ENCODE results near the gene MUCL3.
"Not testable (repeated sequence)": the region's sequence is repeated elsewhere in the genome, so short reads cannot be mapped to it uniquely, and the experiment has no call there.

The MUCL3 gene

GRCh38 chr6:30983439-30983838, 42.7 kb downstream of the MUCL3 start, which contains the start of gene MUC21:
Gene MUC21 (plus strand): TSS chr6:30983718. CDS start chr6:30983959, 241 bp downstream.
- Mint-ChIP-seq H3K4me3 (no peak within 1 kb of the TSS), H3K27ac (peak within 1 kb of the TSS in 1 of 2 donors; percentile 13), H3K4me1 (ENCODE audit: low read depth in 2 of 2) (peaks cover 0 to 2% of the 10 kb centered on the region in 2 donors), H3K27me3 (peaks cover 42 to 73% of the 10 kb centered on the region in 2 donors), H3K36me3 (ENCODE audit: insufficient read depth) (no peaks in the 10 kb centered on the region), H3K9me3 (no peaks in the 10 kb centered on the region)
- no peak for DNase-seq
- no peak for ATAC-seq (replicated peaks)

DNA sequence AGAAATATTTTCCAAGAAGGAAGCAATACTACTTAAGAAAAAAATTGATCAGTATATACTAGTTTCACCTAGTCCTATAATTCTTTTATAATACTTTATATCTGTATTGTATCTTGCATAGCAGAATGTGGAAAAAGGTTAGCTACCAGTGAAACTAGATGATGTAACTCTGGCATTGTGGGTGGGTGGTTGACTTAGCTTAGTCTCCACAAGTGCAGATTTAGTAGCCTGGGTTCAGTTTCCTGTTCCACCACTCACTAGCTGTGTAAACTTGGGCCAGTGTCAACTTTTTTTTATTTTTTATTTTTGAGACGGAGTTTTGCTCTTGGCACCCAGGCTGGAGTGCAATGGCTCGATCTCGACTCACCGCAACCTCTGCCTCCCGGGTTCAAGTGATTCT, 44.7 kb downstream of the MUCL3 start:
- Mint-ChIP-seq H3K36me3 (ENCODE audit: insufficient read depth) (no peaks in the 10 kb centered on the region), H3K4me3 (no peak overlapping the region), H3K27ac (no peak overlapping the region), H3K9me3 (no peaks in the 10 kb centered on the region), H3K4me1 (ENCODE audit: low read depth in 2 of 2) (peaks cover 6 to 8% of the 10 kb centered on the region in 2 donors), H3K27me3 (peaks cover 30 to 60% of the 10 kb centered on the region in 2 donors)
- ATAC-seq (replicated peaks) (no peak), DNase-seq (no peak)

- DNase-seq (no peak), ATAC-seq (replicated peaks) (no peak)
- peaks cover 27 to 42% of the 10 kb centered on the region in 2 donors for H3K27me3 Mint-ChIP-seq
- H3K36me3 Mint-ChIP-seq (ENCODE audit: insufficient read depth) = no peaks in the 10 kb centered on the region
- H3K27ac Mint-ChIP-seq = no peak overlapping the region
- H3K4me1 Mint-ChIP-seq (ENCODE audit: low read depth in 2 of 2) = peaks cover 10 to 12% of the 10 kb centered on the region in 2 donors
- no peak overlapping the region for H3K4me3 Mint-ChIP-seq
- H3K9me3 Mint-ChIP-seq = no peaks in the 10 kb centered on the region
Observed at GRCh38 chr6:30987304-30987703, 46.5 kb downstream of the MUCL3 start.

DNA sequence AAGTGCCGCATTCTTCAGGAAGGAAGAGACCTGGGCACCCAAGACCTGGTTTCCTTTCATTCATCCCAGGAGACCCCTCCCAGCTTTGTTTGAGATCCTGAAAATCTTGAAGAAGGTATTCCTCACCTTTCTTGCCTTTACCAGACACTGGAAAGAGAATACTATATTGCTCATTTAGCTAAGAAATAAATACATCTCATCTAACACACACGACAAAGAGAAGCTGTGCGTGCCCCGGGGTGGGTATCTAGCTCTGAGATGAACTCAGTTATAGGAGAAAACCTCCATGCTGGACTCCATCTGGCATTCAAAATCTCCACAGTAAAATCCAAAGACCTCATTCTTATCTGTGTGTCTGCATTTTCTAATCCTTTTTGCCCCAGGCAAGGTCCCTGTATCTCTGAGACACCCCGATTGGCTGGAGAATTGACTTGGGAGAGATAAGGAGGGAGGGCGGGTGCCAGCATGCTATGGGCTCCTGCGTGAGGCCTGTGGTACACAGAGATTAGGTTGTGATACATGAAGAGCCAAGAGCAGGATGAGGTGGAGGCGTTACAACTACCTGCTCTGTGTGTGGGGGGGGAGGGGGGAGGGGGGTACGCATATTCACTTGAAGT, 47.5 kb downstream of the MUCL3 start:
- no peak for ATAC-seq (replicated peaks)
- Mint-ChIP-seq H3K36me3 (ENCODE audit: insufficient read depth) (no peaks in the 10 kb centered on the region), H3K9me3 (no peaks in the 10 kb centered on the region), H3K4me1 (ENCODE audit: low read depth in 2 of 2) (peaks cover 8 to 12% of the 10 kb centered on the region in 2 donors), H3K4me3 (no peak overlapping the region), H3K27ac (no peak overlapping the region), H3K27me3 (peaks cover 16 to 32% of the 10 kb centered on the region in 2 donors)
- DNase-seq = no peak

GRCh38 chr6:30990422-30991086, 49.8 kb downstream of the MUCL3 start:
- DNase-seq = no peak
- Mint-ChIP-seq H3K27me3 (peaks cover 2 to 16% of the 10 kb centered on the region in 2 donors), H3K4me1 (ENCODE audit: low read depth in 2 of 2) (peaks cover 8 to 12% of the 10 kb centered on the region in 2 donors), H3K9me3 (no peaks in the 10 kb centered on the region), H3K36me3 (ENCODE audit: insufficient read depth) (no peaks in the 10 kb centered on the region), H3K27ac (peak overlapping the region; percentile 59 to 79), H3K4me3 (peak overlapping the region; percentile 65 to 67)
- peak; percentile 46 for ATAC-seq (replicated peaks)

- no peaks in the 10 kb centered on the region for H3K9me3 Mint-ChIP-seq
- no peak for DNase-seq
Observed at GRCh38 chr6:30991891-30992290, 51.1 kb downstream of the MUCL3 start.

GRCh38 chr6:30997301-30997700, 56.5 kb downstream of the MUCL3 start:
- H3K36me3 Mint-ChIP-seq (ENCODE audit: insufficient read depth) = no peaks in the 10 kb centered on the region
- H3K4me1 Mint-ChIP-seq (ENCODE audit: low read depth in 2 of 2) = no peaks in the 10 kb centered on the region
- ATAC-seq (replicated peaks) (no peak), DNase-seq (no peak)
- peaks cover 11 to 30% of the 10 kb centered on the region in 2 donors for H3K27me3 Mint-ChIP-seq
- H3K27ac Mint-ChIP-seq = no peak overlapping the region
- no peak overlapping the region for H3K4me3 Mint-ChIP-seq
- no peaks in the 10 kb centered on the region for H3K9me3 Mint-ChIP-seq

More at GRCh38 chr6:30991891-30992290, 51.1 kb downstream of the MUCL3 start:
- peaks cover 8 to 12% of the 10 kb centered on the region in 2 donors for H3K4me1 Mint-ChIP-seq (ENCODE audit: low read depth in 2 of 2)
- no peak for ATAC-seq (replicated peaks)
- no peaks in the 10 kb centered on the region for H3K36me3 Mint-ChIP-seq (ENCODE audit: insufficient read depth)
- H3K27me3 Mint-ChIP-seq = peaks cover 9 to 24% of the 10 kb centered on the region in 2 donors
- H3K27ac Mint-ChIP-seq = no peak overlapping the region
- no peak overlapping the region for H3K4me3 Mint-ChIP-seq

DNA sequence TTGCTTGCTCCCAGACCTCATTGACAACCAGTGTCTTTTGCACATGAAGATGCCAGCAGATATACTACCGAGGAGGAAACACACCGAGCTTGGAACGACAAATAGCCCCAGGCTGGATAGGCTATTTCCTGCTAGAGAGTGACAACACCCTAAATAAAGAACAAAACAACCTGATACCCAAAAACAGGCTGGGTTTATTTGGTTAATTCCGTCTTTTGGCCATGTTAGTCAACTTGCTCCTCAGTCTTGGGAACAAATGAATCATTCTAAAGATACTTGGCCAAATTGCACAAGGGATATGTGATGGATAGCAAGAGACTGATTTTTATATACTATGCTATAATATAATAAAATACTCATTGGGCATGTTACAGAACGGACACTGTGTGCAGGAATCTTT, 58.0 kb downstream of the MUCL3 start:
- Mint-ChIP-seq H3K27ac (no peak overlapping the region), H3K27me3 (peaks cover 20 to 34% of the 10 kb centered on the region in 2 donors), H3K4me1 (ENCODE audit: low read depth in 2 of 2) (no peaks in the 10 kb centered on the region), H3K4me3 (no peak overlapping the region), H3K9me3 (no peaks in the 10 kb centered on the region), H3K36me3 (ENCODE audit: insufficient read depth) (no peaks in the 10 kb centered on the region)
- DNase-seq (no peak), ATAC-seq (replicated peaks) (no peak)

GRCh38 chr6:31000067-31000860, 59.5 kb downstream of the MUCL3 start:
- H3K27ac Mint-ChIP-seq; H3K36me3 Mint-ChIP-seq (ENCODE audit: insufficient read depth); ATAC-seq (replicated peaks); H3K4me3 Mint-ChIP-seq; H3K9me3 Mint-ChIP-seq; H3K4me1 Mint-ChIP-seq (ENCODE audit: low read depth in 2 of 2); DNase-seq: not testable (repeated sequence)
- peaks cover 26 to 34% of the 10 kb centered on the region in 2 donors for H3K27me3 Mint-ChIP-seq

DNA sequence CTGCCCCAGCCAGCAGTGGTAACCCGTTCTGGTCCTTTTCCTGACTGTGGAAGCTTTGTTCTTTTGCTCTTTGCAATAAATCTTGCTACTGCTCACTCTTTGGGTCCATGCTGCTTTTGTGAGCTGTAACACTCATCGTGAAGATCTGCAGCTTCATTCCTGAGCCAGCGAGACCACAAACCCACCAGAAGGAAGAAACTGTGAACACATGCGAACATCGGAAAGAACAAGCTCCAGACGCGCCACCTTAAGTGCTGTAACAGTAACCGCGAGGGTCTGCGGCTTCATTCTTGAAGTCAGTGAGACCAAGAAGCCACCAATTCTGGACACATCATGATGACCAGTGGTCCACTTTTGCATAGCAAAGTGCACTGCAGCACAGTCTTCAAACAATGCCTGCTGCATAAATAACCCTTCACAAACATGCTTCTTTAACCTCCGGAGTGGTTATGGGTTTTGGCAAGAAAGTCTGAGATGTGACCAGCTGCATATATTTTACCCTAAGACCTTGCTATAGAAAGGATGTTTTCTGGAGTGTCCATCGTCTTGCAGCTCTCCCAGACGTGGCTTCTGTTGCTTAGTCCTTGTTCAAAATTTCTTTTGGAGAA, 60.6 kb downstream of the MUCL3 start:
- no peaks in the 10 kb centered on the region for H3K4me1 Mint-ChIP-seq (ENCODE audit: low read depth in 2 of 2)
- no peaks in the 10 kb centered on the region for H3K36me3 Mint-ChIP-seq (ENCODE audit: insufficient read depth)
- ATAC-seq (replicated peaks) (no peak), DNase-seq (no peak)
- no peaks in the 10 kb centered on the region for H3K9me3 Mint-ChIP-seq
- H3K27me3 Mint-ChIP-seq = peaks cover 29 to 35% of the 10 kb centered on the region in 2 donors
- H3K27ac Mint-ChIP-seq = peak overlapping the region in 1 of 2 donors; percentile 20
- no peak overlapping the region for H3K4me3 Mint-ChIP-seq

DNA sequence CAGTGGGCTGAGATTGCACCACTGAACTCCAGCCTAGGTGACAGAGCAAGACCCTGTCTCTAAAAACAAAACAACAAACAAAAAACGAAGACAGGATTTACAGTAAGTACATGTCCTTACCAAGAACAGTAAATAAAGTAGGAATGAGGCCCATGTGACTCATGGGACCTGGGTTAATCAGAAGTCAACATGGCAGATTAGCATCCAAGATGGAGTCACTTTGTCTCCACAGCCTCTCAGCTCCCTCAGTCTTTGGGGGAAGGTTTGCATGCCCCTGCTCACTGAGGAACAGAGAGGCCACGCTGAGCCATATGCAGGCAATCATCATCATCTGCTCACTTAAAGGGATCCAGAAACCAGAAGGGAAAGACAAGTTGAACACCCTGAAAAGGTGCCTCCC, 61.7 kb downstream of the MUCL3 start:
- H3K4me1 Mint-ChIP-seq (ENCODE audit: low read depth in 2 of 2) = no peaks in the 10 kb centered on the region
- peaks cover 34 to 42% of the 10 kb centered on the region in 2 donors for H3K27me3 Mint-ChIP-seq
- DNase-seq (no peak), ATAC-seq (replicated peaks) (no peak)
- no peaks in the 10 kb centered on the region for H3K36me3 Mint-ChIP-seq (ENCODE audit: insufficient read depth)
- no peaks in the 10 kb centered on the region for H3K9me3 Mint-ChIP-seq
- H3K4me3 Mint-ChIP-seq = peak overlapping the region in 1 of 2 donors; percentile 10
- H3K27ac Mint-ChIP-seq = no peak overlapping the region

Data from effector memory CD8-positive, alpha-beta T cell (primary cell).